Neural cell (in vitro differentiated cells): ENCODE results near the gene PMPCA.

ENCODE experiments used
- EZH2 ChIP-seq: fragments of 200-600, 300-800 bp; shearing (Covaris generic), sonication (generic); IDR thresholded peaks from 2 replicates; pipeline ENCODE4 v1.6.1; 2014; ENCODE audit warnings: antibody characterized with exemption, low read length, borderline replicate concordance, mild to moderate bottlenecking; ENCODE audit not compliant: insufficient read depth, poor library complexity, severe bottlenecking
- MXI1 ChIP-seq: fragments of 450-650 bp; conservative IDR thresholded peaks from 2 replicates; pipeline ENCODE4 v1.6.1; 2014; ENCODE audit warnings: antibody characterized with exemption, mild to moderate bottlenecking; ENCODE audit not compliant: poor library complexity, severe bottlenecking
- POLR2AphosphoS5 ChIP-seq: IDR thresholded peaks from 2 replicates; pipeline ENCODE4 v1.6.1; 2012
- RAD21 ChIP-seq: fragments of 450-650 bp; conservative IDR thresholded peaks from 2 replicates; pipeline ENCODE4 v1.6.1; 2014; ENCODE audit warnings: antibody characterized with exemption, mild to moderate bottlenecking, moderate library complexity
- SMC3 ChIP-seq: fragments of 450-650 bp; conservative IDR thresholded peaks from 2 replicates; pipeline ENCODE4 v1.6.1; 2014; ENCODE audit warnings: antibody characterized with exemption, mild to moderate bottlenecking, moderate library complexity; ENCODE audit not compliant: poor library complexity
- TAF1 ChIP-seq: IDR thresholded peaks from 2 replicates; pipeline ENCODE4 v1.6.1; 2012; ENCODE audit warnings: low read depth
- TF ChIP-seq, protein P1 (sequence below): fragments of 450-650 bp; IDR thresholded peaks from 2 replicates; pipeline ENCODE4 v1.5.1; 2014; ENCODE audit warnings: antibody characterized with exemption, mild to moderate bottlenecking, moderate library complexity; ENCODE audit not compliant: poor library complexity, severe bottlenecking
- TF ChIP-seq, protein P2 (sequence below): IDR thresholded peaks from 2 replicates; pipeline ENCODE4 v1.6.1; 2012; ENCODE audit warnings: borderline replicate concordance

DNA sequence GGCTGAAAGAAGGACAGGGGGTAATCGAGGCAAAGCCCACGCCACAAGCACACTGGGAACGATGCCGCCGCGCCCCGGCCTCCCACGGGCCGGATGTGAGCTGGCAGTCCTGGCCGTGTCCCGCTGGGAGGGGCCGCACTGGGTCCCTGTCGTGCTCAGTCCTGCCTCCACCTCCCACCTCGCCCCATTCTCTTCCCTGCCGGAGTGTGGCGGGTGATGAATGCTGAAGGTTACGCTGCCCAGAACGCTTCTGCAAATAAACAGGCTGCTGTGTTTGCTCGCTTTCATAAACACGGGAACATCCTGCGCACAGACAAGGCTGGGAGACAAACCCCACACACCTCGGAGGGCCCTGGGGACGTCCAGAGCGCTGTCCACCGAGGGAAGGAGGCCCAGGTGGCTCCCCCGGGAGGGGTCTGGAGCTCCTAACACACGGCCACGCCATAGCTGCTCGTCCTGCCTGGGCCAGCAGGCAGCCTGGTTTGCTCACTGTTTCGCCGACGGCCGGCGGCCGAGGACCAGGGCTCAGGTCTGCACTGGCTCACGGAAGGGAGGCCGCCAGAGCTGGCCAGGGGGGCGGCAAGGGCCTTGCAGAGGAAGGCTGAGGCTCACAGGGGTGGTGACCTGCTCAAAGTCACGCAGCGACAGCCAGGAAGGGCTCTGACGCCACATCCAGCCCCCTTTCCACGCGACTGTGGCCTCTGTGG, 49.3 kb upstream of the PMPCA start:
- TF ChIP-seq, protein P1, sequence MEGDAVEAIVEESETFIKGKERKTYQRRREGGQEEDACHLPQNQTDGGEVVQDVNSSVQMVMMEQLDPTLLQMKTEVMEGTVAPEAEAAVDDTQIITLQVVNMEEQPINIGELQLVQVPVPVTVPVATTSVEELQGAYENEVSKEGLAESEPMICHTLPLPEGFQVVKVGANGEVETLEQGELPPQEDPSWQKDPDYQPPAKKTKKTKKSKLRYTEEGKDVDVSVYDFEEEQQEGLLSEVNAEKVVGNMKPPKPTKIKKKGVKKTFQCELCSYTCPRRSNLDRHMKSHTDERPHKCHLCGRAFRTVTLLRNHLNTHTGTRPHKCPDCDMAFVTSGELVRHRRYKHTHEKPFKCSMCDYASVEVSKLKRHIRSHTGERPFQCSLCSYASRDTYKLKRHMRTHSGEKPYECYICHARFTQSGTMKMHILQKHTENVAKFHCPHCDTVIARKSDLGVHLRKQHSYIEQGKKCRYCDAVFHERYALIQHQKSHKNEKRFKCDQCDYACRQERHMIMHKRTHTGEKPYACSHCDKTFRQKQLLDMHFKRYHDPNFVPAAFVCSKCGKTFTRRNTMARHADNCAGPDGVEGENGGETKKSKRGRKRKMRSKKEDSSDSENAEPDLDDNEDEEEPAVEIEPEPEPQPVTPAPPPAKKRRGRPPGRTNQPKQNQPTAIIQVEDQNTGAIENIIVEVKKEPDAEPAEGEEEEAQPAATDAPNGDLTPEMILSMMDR, result no peak
- TF ChIP-seq, protein P2, sequence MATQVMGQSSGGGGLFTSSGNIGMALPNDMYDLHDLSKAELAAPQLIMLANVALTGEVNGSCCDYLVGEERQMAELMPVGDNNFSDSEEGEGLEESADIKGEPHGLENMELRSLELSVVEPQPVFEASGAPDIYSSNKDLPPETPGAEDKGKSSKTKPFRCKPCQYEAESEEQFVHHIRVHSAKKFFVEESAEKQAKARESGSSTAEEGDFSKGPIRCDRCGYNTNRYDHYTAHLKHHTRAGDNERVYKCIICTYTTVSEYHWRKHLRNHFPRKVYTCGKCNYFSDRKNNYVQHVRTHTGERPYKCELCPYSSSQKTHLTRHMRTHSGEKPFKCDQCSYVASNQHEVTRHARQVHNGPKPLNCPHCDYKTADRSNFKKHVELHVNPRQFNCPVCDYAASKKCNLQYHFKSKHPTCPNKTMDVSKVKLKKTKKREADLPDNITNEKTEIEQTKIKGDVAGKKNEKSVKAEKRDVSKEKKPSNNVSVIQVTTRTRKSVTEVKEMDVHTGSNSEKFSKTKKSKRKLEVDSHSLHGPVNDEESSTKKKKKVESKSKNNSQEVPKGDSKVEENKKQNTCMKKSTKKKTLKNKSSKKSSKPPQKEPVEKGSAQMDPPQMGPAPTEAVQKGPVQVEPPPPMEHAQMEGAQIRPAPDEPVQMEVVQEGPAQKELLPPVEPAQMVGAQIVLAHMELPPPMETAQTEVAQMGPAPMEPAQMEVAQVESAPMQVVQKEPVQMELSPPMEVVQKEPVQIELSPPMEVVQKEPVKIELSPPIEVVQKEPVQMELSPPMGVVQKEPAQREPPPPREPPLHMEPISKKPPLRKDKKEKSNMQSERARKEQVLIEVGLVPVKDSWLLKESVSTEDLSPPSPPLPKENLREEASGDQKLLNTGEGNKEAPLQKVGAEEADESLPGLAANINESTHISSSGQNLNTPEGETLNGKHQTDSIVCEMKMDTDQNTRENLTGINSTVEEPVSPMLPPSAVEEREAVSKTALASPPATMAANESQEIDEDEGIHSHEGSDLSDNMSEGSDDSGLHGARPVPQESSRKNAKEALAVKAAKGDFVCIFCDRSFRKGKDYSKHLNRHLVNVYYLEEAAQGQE, result no peak
- no peak for TF ChIP-seq TAF1
- no peak for TF ChIP-seq SMC3
- TF ChIP-seq POLR2AphosphoS5, result no peak
- no peak for TF ChIP-seq EZH2
- TF ChIP-seq RAD21, result no peak
- TF ChIP-seq MXI1, result no peak
